Measurements from ENCODE around the gene MS4A6E. TPM values are rescaled to one million over a fixed set of nuclear protein-coding genes. Genes with fewer than 3 reads are reported as not detected.

Gene MS4A6E
- total and polyA plus RNA-seq, 2 of the 8 experiments (the other 6 are each of a cell fraction or from before 2014, with no cell fraction given) = not detected

- no peak overlapping the region for H2BK120ac ChIP-seq (replicated peaks; ENCODE audit: low read depth, low read length)
- no peaks in the 10 kb centered on the region for H3K9me3 ChIP-seq (ENCODE audit: insufficient read depth in 2 of 2, low read depth in 1 of 2, low read length in 1 of 2)
- no peak overlapping the region for H3K14ac ChIP-seq (ENCODE audit: insufficient read length)
- H3K23me2 ChIP-seq (ENCODE audit: low read depth, low read length) = no peaks in the 10 kb centered on the region; the same call in 1 of the 2 replicates
- no peak overlapping the region for H3K56ac ChIP-seq (replicated peaks; ENCODE audit: insufficient read length, low read depth, low read length)
- no peak overlapping the region for H2BK5ac ChIP-seq (ENCODE audit: low read depth, low read length)
- no peak overlapping the region for H2AK5ac ChIP-seq (ENCODE audit: low read depth, low read length)
- H3K36me3 ChIP-seq (ENCODE audit: control insufficient read depth in 2 of 4, insufficient read depth in 4 of 4, low read length in 3 of 4) = no peaks in the 10 kb centered on the region
- WGBS, 2 experiments (ENCODE audit: extremely low coverage in 1 of 2, insufficient coverage in 1 of 2, insufficient read length in 1 of 2, insufficient replicate concordance in 2 of 2, low coverage in 1 of 2, low lambda C conversion rate in 2 of 2, missing lambda C conversion rate in 1 of 2) = 93% methylated on average over 5 of the region's 5 CpGs; no CpG with 5 or more reads in 1 of the 2 experiments
- H2BK12ac ChIP-seq (ENCODE audit: low read depth, low read length) = no peak overlapping the region
- no peak overlapping the region for H3K27ac ChIP-seq (ENCODE audit: low read depth, low read length)
- H4K5ac ChIP-seq (ENCODE audit: insufficient read length, low read depth, low read length) = no peak overlapping the region
- no peaks in the 10 kb centered on the region for H3K27me3 ChIP-seq (replicated peaks in 1 of 4; ENCODE audit: control insufficient read depth in 3 of 4, extremely low read depth in 1 of 4, insufficient read depth in 3 of 4, low read length in 3 of 4)
- H3K23ac ChIP-seq (ENCODE audit: insufficient read length) = no peak overlapping the region
- no peak overlapping the region for H4K8ac ChIP-seq (ENCODE audit: extremely low read depth, insufficient read depth, low read length)
- CTCF ChIA-PET (ENCODE audit: partially characterized antibody) = interaction anchor here (1.2 kb wide), 1 partner anchor 10 kb away, joined by 3 read pairs; no protein-coding TSS in a partner anchor
- no peaks in the 10 kb centered on the region for H3K4me1 ChIP-seq (replicated peaks in 1 of 4; ENCODE audit: control insufficient read depth in 3 of 4, insufficient read depth in 4 of 4, low read length in 3 of 4)
- no peak overlapping the region for H2BK20ac ChIP-seq (ENCODE audit: low read length)
- H3K4me3 ChIP-seq (ENCODE audit: extremely low read depth in 1 of 4, insufficient read depth in 2 of 4, low read depth in 3 of 4, low read length in 4 of 4) = no peak overlapping the region
- H3K4ac ChIP-seq (replicated peaks; ENCODE audit: insufficient read length, low read depth, low read length) = no peak overlapping the region
- H3K18ac ChIP-seq (ENCODE audit: extremely low read depth, low read length) = no peak overlapping the region
- DNase-seq (ENCODE audit: low read depth in 1 of 2, low spot score in 2 of 2) = no peak
- POLR2A ChIA-PET (ENCODE audit: partially characterized antibody) = no interaction called here
- FAIRE-seq = no peak
- H4K91ac ChIP-seq (replicated peaks; ENCODE audit: insufficient read length, low read length) = no peak overlapping the region
- no peaks in the 10 kb centered on the region for H3K79me1 ChIP-seq (ENCODE audit: low read depth, low read length)
- TF ChIP-seq GTF2F1 (IDR thresholded peaks at IDR 0.05; ENCODE audit: borderline replicate concordance, low read depth, low read length) (no peak), HDAC6 (IDR thresholded peaks at IDR 0.05; ENCODE audit: low read depth, low read length) (no peak), SP1 (IDR thresholded peaks at IDR 0.05; ENCODE audit: low read depth, low read length) (no peak), EZH2 (IDR thresholded peaks at IDR 0.05; ENCODE audit: low read depth, low read length, severe bottlenecking) (no peak), RXRA (IDR thresholded peaks at IDR 0.05; ENCODE audit: insufficient read depth, low read depth, low read length) (no peak), E2F6 (IDR thresholded peaks at IDR 0.05) (no peak), MAX (IDR thresholded peaks at IDR 0.05) (no peak), KDM5A (IDR thresholded peaks at IDR 0.05; ENCODE audit: low read length) (no peak), RNF2 (IDR thresholded peaks at IDR 0.05; ENCODE audit: borderline replicate concordance, low read depth, low read length, missing control alignments, poor library complexity, severe bottlenecking) (no peak)
- no peak overlapping the region for H3K4me2 ChIP-seq (ENCODE audit: insufficient read depth in 1 of 2, low read depth in 2 of 2, low read length in 2 of 2)
- no peaks in the 10 kb centered on the region for H3K79me2 ChIP-seq (ENCODE audit: control insufficient read depth in 1 of 2, insufficient read depth in 2 of 2, low read length in 2 of 2)
- no peaks in the 10 kb centered on the region for H4K20me1 ChIP-seq (replicated peaks in 1 of 2; ENCODE audit: control insufficient read depth in 1 of 2, insufficient read depth in 2 of 2, low read length in 2 of 2)
- H3K9ac ChIP-seq (replicated peaks in 1 of 4; ENCODE audit: extremely low read depth in 1 of 4, low read depth in 3 of 4, low read length in 3 of 4) = no peak overlapping the region
- no peak overlapping the region for H2AFZ ChIP-seq (ENCODE audit: low read length)
- no peak overlapping the region for H2BK15ac ChIP-seq (ENCODE audit: low read length)
Measured at GRCh38 chr11:60303661-60304060, 23.4 kb upstream of the MS4A6E start.

Measured in H1 (cell line).